ENCODE data around the gene IFI27L1. TPM values are rescaled to one million over a fixed set of nuclear protein-coding genes. Genes with fewer than 3 reads are reported as not detected.

The IFI27L1 gene
- total and polyA plus RNA-seq, 2 donors (not counting 3 experiments of a cell fraction or from before 2014, with no cell fraction given), result 31.1 to 38.1 TPM

- TF ChIP-seq GATA2 (IDR thresholded peaks at IDR 0.05; ENCODE audit: insufficient read depth, insufficient read length, low read depth, low read length) (no peak), JUN (IDR thresholded peaks at IDR 0.05; ENCODE audit: borderline replicate concordance, insufficient read depth, insufficient read length, low read depth) (no peak), MYC (IDR thresholded peaks at IDR 0.05; ENCODE audit: low read depth, low read length) (no peak), EZH2 (IDR thresholded peaks at IDR 0.05; ENCODE audit: borderline replicate concordance, low read depth, low read length, severe bottlenecking) (no peak), MAX (IDR thresholded peaks at IDR 0.05; ENCODE audit: insufficient read depth, insufficient read length) (no peak), FOS (IDR thresholded peaks at IDR 0.05; ENCODE audit: borderline replicate concordance, insufficient read depth, low read length) (no peak), POLR2AphosphoS5 (IDR thresholded peaks at IDR 0.05; ENCODE audit: insufficient read depth, low read depth, low read length) (no peak), POLR2A (IDR thresholded peaks at IDR 0.05; ENCODE audit: low read depth, low read length) (no peak)
- TF ChIP-seq, protein P1, sequence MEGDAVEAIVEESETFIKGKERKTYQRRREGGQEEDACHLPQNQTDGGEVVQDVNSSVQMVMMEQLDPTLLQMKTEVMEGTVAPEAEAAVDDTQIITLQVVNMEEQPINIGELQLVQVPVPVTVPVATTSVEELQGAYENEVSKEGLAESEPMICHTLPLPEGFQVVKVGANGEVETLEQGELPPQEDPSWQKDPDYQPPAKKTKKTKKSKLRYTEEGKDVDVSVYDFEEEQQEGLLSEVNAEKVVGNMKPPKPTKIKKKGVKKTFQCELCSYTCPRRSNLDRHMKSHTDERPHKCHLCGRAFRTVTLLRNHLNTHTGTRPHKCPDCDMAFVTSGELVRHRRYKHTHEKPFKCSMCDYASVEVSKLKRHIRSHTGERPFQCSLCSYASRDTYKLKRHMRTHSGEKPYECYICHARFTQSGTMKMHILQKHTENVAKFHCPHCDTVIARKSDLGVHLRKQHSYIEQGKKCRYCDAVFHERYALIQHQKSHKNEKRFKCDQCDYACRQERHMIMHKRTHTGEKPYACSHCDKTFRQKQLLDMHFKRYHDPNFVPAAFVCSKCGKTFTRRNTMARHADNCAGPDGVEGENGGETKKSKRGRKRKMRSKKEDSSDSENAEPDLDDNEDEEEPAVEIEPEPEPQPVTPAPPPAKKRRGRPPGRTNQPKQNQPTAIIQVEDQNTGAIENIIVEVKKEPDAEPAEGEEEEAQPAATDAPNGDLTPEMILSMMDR (IDR thresholded peaks at IDR 0.05; ENCODE audit: extremely low read depth in 1 of 2, insufficient read depth in 1 of 2, low read depth in 1 of 2, low read length in 2 of 2), result no peak
- Histone ChIP-seq H3K36me3 (ENCODE audit: control insufficient read depth in 2 of 2, extremely low read depth in 1 of 2, insufficient read depth in 2 of 2, low read length in 2 of 2) (peaks cover 27 to 30% of the 10 kb centered on the region in 2 experiments), H2AFZ (ENCODE audit: low read depth, low read length) (no peak overlapping the region), H3K27ac (ENCODE audit: insufficient read depth, low read depth, low read length) (no peak overlapping the region), H3K9me1 (replicated peaks; ENCODE audit: control insufficient read depth, extremely low read depth, insufficient read depth, low read length) (no peaks in the 10 kb centered on the region), H3K9me3 (replicated peaks; ENCODE audit: control insufficient read depth, insufficient read depth, low read length) (no peaks in the 10 kb centered on the region), H3K4me1 (ENCODE audit: control insufficient read depth, extremely low read depth, insufficient read depth, low read length) (peaks cover 11% of the 10 kb centered on the region), H3K27me3 (ENCODE audit: control insufficient read depth in 2 of 2, insufficient read depth in 2 of 2, low read length in 2 of 2) (no peaks in the 10 kb centered on the region), H3K79me2 (ENCODE audit: control insufficient read depth, insufficient read depth, low read length) (peaks cover 30% of the 10 kb centered on the region), H3K9ac (replicated peaks; ENCODE audit: extremely low read depth, insufficient read depth, low read length) (no peak overlapping the region), H4K20me1 (replicated peaks; ENCODE audit: control insufficient read depth, extremely low read depth, insufficient read depth, low read length) (no peaks in the 10 kb centered on the region), H3K4me3 (replicated peaks in 1 of 3; ENCODE audit: insufficient read depth in 1 of 3, low read depth in 1 of 3, low read length in 3 of 3) (no peak overlapping the region), H3K4me2 (ENCODE audit: insufficient read depth, low read length) (no peak overlapping the region)
- no peak for DNase-seq (ENCODE audit: low read depth, low spot score)
- POLR2A ChIA-PET, result no interaction called here
- CTCF ChIA-PET, result interaction anchor here (1.0 kb wide), 1 partner anchor 120 kb away, joined by 3 read pairs; no protein-coding TSS in a partner anchor
- intact Hi-C loops (cut with micrococcal nuclease) (no loop called here), dilution Hi-C loops (cut with MboI; ENCODE audit: extremely low pct_ligation_motif_present, low sequenced_read_pairs) (no loop called here)
- FAIRE-seq, result no peak
- TSS peak; percentile 29 for BruUV-seq (replicated peaks)
Measured at GRCh38 chr14:94059998-94060397, 21.1 kb upstream of the IFI27L1 start.

All from endothelial cell of umbilical vein (primary cell).